Measurements from ENCODE around the gene SLC4A9. TPM values are rescaled to one million over a fixed set of nuclear protein-coding genes. Genes with fewer than 3 reads are reported as not detected.
A peak's percentile ranks its signal among the peaks of the same experiment; 100 is the strongest.

Gene SLC4A9
- total and polyA plus RNA-seq, 2 experiments from 2014 or later, result 0.07 to 0.53 TPM

- H3K79me2 ChIP-seq, result no peaks in the 10 kb centered on the region
- no peak for DNase-seq (ENCODE audit: low spot score)
- no peak overlapping the region for H3K4me3 ChIP-seq
- H3K27me3 ChIP-seq, result no peaks in the 10 kb centered on the region
- no peaks in the 10 kb centered on the region for H3K9me3 ChIP-seq (ENCODE audit: low read depth)
- peaks cover 7% of the 10 kb centered on the region for H3K4me1 ChIP-seq (ENCODE audit: insufficient read depth)
- no peaks in the 10 kb centered on the region for H3K36me3 ChIP-seq (replicated peaks; ENCODE audit: insufficient read depth, low read depth)
- TF ChIP-seq, protein P1, sequence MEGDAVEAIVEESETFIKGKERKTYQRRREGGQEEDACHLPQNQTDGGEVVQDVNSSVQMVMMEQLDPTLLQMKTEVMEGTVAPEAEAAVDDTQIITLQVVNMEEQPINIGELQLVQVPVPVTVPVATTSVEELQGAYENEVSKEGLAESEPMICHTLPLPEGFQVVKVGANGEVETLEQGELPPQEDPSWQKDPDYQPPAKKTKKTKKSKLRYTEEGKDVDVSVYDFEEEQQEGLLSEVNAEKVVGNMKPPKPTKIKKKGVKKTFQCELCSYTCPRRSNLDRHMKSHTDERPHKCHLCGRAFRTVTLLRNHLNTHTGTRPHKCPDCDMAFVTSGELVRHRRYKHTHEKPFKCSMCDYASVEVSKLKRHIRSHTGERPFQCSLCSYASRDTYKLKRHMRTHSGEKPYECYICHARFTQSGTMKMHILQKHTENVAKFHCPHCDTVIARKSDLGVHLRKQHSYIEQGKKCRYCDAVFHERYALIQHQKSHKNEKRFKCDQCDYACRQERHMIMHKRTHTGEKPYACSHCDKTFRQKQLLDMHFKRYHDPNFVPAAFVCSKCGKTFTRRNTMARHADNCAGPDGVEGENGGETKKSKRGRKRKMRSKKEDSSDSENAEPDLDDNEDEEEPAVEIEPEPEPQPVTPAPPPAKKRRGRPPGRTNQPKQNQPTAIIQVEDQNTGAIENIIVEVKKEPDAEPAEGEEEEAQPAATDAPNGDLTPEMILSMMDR (IDR thresholded peaks at IDR 0.05; ENCODE audit: poor library complexity), result no peak
- TF ChIP-seq EZH2 (IDR thresholded peaks at IDR 0.05; ENCODE audit: borderline replicate concordance) (no peak), EZH2phosphoT487 (IDR thresholded peaks at IDR 0.05; ENCODE audit: low read depth, severe bottlenecking, unreplicated experiment) (no peak)
- H4K20me1 ChIP-seq (ENCODE audit: insufficient read depth, poor library complexity, severe bottlenecking), result no peaks in the 10 kb centered on the region
- no peak overlapping the region for H2AFZ ChIP-seq
- no peaks in the 10 kb centered on the region for H3K9me2 ChIP-seq (replicated peaks; ENCODE audit: insufficient read depth)
- WGBS (ENCODE audit: low lambda C conversion rate, missing lambda C conversion rate), result 93% methylated on average over 1 of the region's 1 CpG
- H3K27ac ChIP-seq, result no peak overlapping the region
- H3K4me2 ChIP-seq, result no peak overlapping the region
Measured at GRCh38 chr5:140319833-140320232, 40.2 kb upstream of the SLC4A9 start.

DNA sequence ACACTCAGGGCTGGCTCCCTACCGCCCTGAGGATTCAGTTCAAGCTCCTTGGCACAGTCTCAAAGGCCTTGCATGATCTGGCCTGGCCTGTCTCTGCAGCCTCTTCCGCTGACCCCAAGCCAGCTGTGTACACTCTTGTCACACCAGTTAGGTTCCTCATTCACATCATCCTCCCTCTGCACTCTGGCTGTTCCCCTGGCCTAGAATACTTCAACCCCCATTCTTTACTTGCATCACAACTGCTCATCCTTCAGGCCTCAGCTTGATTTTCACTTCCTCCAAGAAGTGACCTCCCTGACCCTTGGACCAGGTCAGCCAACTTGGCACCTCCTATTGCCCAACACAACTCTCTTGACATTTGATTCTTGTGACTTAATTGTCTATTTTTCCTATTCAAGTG is 38.2 kb upstream of the SLC4A9 start:
- no peak for DNase-seq (ENCODE audit: low spot score)
- Histone ChIP-seq H3K9me2 (replicated peaks; ENCODE audit: insufficient read depth) (no peaks in the 10 kb centered on the region), H3K4me1 (ENCODE audit: insufficient read depth) (peaks cover 7% of the 10 kb centered on the region), H3K27ac (no peak overlapping the region), H3K4me3 (no peak overlapping the region), H3K9me3 (ENCODE audit: low read depth) (no peaks in the 10 kb centered on the region), H3K27me3 (no peaks in the 10 kb centered on the region), H3K79me2 (no peaks in the 10 kb centered on the region), H3K36me3 (replicated peaks; ENCODE audit: insufficient read depth, low read depth) (no peaks in the 10 kb centered on the region), H4K20me1 (ENCODE audit: insufficient read depth, poor library complexity, severe bottlenecking) (no peaks in the 10 kb centered on the region), H2AFZ (no peak overlapping the region), H3K4me2 (no peak overlapping the region)
- 93% methylated on average over 2 of the region's 2 CpGs for WGBS (ENCODE audit: low lambda C conversion rate, missing lambda C conversion rate)
- TF ChIP-seq EZH2phosphoT487 (IDR thresholded peaks at IDR 0.05; ENCODE audit: low read depth, severe bottlenecking, unreplicated experiment) (no peak), EZH2 (IDR thresholded peaks at IDR 0.05; ENCODE audit: borderline replicate concordance) (no peak)
- TF ChIP-seq, protein P1 (IDR thresholded peaks at IDR 0.05; ENCODE audit: poor library complexity), result no peak

- no peak overlapping the region for H3K4me2 ChIP-seq
- peak; percentile 40 for DNase-seq (ENCODE audit: low spot score)
- no peaks in the 10 kb centered on the region for H3K79me2 ChIP-seq
- H3K9me3 ChIP-seq (ENCODE audit: low read depth), result no peaks in the 10 kb centered on the region
- WGBS (ENCODE audit: low lambda C conversion rate, missing lambda C conversion rate), result 76% methylated on average over 9 of the region's 9 CpGs
- H3K36me3 ChIP-seq (replicated peaks; ENCODE audit: insufficient read depth, low read depth), result no peaks in the 10 kb centered on the region
- no peak overlapping the region for H2AFZ ChIP-seq
- no peak overlapping the region for H3K27ac ChIP-seq
- H3K4me3 ChIP-seq, result no peak overlapping the region
- H3K27me3 ChIP-seq, result no peaks in the 10 kb centered on the region
- no peaks in the 10 kb centered on the region for H3K9me2 ChIP-seq (replicated peaks; ENCODE audit: insufficient read depth)
- TF ChIP-seq EZH2 (IDR thresholded peaks at IDR 0.05; ENCODE audit: borderline replicate concordance) (no peak), EZH2phosphoT487 (IDR thresholded peaks at IDR 0.05; ENCODE audit: low read depth, severe bottlenecking, unreplicated experiment) (no peak)
- TF ChIP-seq, protein P1 (IDR thresholded peaks at IDR 0.05; ENCODE audit: poor library complexity), result no peak
- H3K4me1 ChIP-seq (ENCODE audit: insufficient read depth), result peaks cover 14% of the 10 kb centered on the region
- no peaks in the 10 kb centered on the region for H4K20me1 ChIP-seq (ENCODE audit: insufficient read depth, poor library complexity, severe bottlenecking)
Measured at GRCh38 chr5:140322751-140323731, 37.0 kb upstream of the SLC4A9 start.

Measured in hepatocyte (in vitro differentiated cells).